Ishikawa (cell line): ENCODE measurements around the gene RAD51B.

Experiments used
- CEBPB ChIP-seq: IDR thresholded peaks from 2 replicates; pipeline ENCODE4 v1.6.1; 2012
- CREB1 ChIP-seq: IDR thresholded peaks from 2 replicates; pipeline ENCODE4 v1.6.1; 2012; ENCODE audit warnings: low read depth
- EGR1 ChIP-seq: IDR thresholded peaks from 2 replicates; pipeline ENCODE4 v1.6.1; 2012
- EP300 ChIP-seq: IDR thresholded peaks from 2 replicates; pipeline ENCODE4 v1.6.1; 2012; ENCODE audit warnings: borderline replicate concordance
- FOXM1 ChIP-seq: IDR thresholded peaks from 2 replicates; pipeline ENCODE4 v1.6.1; 2012; ENCODE audit warnings: low read depth, borderline replicate concordance
- NFIC ChIP-seq: IDR thresholded peaks from 2 replicates; pipeline ENCODE4 v1.6.1; 2012
- RAD21 ChIP-seq: IDR thresholded peaks from 2 replicates; pipeline ENCODE4 v1.6.1; 2012; ENCODE audit warnings: low read depth
- TAF1 ChIP-seq: IDR thresholded peaks from 2 replicates; pipeline ENCODE4 v1.6.1; 2012; ENCODE audit warnings: low read depth, mild to moderate bottlenecking
- TCF12 ChIP-seq: IDR thresholded peaks from 2 replicates; pipeline ENCODE4 v1.6.1; 2012; ENCODE audit warnings: low read depth
- TEAD4 ChIP-seq: IDR thresholded peaks from 2 replicates; pipeline ENCODE4 v1.6.1; 2012
- YY1 ChIP-seq: IDR thresholded peaks from 2 replicates; pipeline ENCODE4 v1.6.1; 2012; ENCODE audit warnings: low read depth
- ZBTB7A ChIP-seq: IDR thresholded peaks from 2 replicates; pipeline ENCODE4 v1.6.1; 2012; ENCODE audit warnings: low read depth
- TF ChIP-seq, protein P1 (sequence below): IDR thresholded peaks from 2 replicates; pipeline ENCODE4 v1.6.1; 2012
- TF ChIP-seq, protein P2 (sequence below): IDR thresholded peaks from 2 replicates; pipeline ENCODE4 v1.6.1; 2012; ENCODE audit warnings: low read depth, mild to moderate bottlenecking
- TF ChIP-seq, protein P3 (sequence below): IDR thresholded peaks from 2 replicates; pipeline ENCODE4 v1.6.1; 2012

Gene RAD51B

DNA sequence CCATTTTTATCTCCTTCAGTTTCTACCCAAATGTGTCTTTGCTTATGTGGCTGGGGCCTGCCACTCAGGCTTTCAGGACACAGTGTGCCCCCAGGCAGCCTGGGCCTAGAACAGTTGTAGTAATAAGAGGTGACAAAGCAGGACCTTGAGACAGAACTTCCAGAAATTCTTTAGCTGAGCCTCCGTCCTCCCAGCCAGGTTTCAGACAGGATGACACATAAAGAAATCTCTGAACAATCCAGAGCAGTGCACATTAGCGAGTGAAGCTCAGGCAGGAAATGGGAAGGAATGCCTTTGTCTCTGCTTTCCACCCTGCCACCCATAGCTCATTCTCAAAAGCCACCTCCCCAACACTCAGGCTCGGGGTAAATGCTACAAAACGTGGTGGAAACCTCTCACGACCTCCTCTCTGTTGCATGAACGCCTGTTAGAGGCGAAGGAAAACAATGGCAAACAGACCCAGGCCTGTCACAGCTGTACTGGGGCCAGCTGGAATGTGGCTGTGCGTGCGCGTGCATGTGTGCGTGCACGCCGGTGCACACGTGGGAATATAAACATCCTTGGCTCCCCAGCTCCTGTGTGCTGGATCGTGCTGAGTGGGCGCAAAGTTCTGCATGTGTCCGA is 686.6 kb downstream of the RAD51B start:
- TF ChIP-seq ZBTB7A, result no peak

DNA sequence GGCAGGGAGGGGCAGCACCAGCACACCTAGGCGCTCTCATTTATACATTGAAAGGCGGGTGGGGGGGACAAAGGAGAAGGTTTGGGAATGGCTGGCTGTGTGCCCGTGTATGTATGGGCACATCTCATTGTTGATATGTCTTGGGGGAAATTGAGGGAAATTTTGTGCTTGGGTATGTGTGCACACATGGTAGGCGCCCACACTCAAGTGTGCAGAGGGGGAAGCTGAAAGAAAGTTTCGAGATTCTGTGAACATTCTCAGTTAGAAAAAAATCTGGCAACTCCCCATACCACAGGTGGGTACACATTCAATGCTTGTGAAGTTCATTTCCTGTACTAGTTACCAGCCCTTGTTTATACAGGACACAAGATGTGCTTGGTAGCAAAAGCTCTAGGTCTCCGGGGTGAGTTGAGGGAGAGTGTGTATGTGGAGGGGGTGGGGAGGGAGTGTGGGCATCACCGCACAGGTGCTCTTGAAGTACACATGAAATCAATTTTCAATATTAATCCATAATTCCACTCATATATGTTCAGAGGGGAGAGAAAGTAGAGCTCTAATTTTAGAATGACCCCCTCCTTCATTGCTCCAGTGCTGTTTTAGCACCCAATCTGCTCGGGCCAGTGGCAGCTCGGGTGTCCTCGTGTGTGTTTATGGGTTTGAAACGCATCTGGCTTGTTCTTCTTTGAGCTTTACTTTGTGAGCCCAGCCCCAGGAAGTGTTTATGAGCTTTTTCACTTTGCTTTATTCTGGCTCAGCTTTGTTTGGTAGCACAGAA is 687.3 kb downstream of the RAD51B start:
- TF ChIP-seq ZBTB7A (no peak), TCF12 (no peak), RAD21 (no peak), TEAD4 (no peak), FOXM1 (no peak), CEBPB (no peak), CREB1 (no peak), NFIC (no peak), YY1 (no peak), EGR1 (no peak), TAF1 (no peak), EP300 (no peak)
- TF ChIP-seq, protein P1, sequence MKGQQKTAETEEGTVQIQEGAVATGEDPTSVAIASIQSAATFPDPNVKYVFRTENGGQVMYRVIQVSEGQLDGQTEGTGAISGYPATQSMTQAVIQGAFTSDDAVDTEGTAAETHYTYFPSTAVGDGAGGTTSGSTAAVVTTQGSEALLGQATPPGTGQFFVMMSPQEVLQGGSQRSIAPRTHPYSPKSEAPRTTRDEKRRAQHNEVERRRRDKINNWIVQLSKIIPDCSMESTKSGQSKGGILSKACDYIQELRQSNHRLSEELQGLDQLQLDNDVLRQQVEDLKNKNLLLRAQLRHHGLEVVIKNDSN, result no peak
- TF ChIP-seq, protein P2, sequence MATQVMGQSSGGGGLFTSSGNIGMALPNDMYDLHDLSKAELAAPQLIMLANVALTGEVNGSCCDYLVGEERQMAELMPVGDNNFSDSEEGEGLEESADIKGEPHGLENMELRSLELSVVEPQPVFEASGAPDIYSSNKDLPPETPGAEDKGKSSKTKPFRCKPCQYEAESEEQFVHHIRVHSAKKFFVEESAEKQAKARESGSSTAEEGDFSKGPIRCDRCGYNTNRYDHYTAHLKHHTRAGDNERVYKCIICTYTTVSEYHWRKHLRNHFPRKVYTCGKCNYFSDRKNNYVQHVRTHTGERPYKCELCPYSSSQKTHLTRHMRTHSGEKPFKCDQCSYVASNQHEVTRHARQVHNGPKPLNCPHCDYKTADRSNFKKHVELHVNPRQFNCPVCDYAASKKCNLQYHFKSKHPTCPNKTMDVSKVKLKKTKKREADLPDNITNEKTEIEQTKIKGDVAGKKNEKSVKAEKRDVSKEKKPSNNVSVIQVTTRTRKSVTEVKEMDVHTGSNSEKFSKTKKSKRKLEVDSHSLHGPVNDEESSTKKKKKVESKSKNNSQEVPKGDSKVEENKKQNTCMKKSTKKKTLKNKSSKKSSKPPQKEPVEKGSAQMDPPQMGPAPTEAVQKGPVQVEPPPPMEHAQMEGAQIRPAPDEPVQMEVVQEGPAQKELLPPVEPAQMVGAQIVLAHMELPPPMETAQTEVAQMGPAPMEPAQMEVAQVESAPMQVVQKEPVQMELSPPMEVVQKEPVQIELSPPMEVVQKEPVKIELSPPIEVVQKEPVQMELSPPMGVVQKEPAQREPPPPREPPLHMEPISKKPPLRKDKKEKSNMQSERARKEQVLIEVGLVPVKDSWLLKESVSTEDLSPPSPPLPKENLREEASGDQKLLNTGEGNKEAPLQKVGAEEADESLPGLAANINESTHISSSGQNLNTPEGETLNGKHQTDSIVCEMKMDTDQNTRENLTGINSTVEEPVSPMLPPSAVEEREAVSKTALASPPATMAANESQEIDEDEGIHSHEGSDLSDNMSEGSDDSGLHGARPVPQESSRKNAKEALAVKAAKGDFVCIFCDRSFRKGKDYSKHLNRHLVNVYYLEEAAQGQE, result no peak
- TF ChIP-seq, protein P3, sequence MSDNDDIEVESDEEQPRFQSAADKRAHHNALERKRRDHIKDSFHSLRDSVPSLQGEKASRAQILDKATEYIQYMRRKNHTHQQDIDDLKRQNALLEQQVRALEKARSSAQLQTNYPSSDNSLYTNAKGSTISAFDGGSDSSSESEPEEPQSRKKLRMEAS, result no peak

DNA sequence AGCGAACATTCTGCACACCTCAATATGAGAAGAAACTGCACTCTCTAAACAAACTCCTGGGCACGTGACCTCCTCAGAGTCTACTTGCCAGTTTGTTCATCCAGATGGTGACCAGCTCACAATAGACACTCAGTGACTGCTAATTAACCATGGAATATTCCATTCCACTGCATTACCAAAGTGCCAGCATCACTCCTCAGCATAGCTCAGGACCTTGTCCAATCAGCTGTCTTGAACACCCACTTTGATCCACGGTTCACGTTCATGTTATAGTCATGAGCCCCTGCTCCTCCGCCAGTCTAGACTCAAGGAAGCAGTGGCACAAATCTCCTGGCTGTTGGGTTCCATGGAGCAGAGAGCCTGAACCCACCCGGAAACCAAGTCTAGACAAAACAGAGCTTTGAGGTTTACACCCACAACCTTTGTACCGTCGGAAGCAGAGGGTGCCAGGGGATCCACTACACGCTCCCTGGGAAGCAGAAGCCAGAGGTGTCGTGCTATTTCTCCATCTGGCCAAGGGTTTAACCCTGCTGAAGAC is 688.0 kb downstream of the RAD51B start:
- TF ChIP-seq EGR1 (no peak), EP300 (no peak), CREB1 (no peak), FOXM1 (no peak), TEAD4 (no peak), ZBTB7A (no peak), TCF12 (no peak), RAD21 (no peak), TAF1 (no peak), YY1 (no peak), CEBPB (no peak), NFIC (no peak)
- TF ChIP-seq, protein P2, result no peak
- TF ChIP-seq, protein P1, result no peak
- TF ChIP-seq, protein P3, result no peak

DNA sequence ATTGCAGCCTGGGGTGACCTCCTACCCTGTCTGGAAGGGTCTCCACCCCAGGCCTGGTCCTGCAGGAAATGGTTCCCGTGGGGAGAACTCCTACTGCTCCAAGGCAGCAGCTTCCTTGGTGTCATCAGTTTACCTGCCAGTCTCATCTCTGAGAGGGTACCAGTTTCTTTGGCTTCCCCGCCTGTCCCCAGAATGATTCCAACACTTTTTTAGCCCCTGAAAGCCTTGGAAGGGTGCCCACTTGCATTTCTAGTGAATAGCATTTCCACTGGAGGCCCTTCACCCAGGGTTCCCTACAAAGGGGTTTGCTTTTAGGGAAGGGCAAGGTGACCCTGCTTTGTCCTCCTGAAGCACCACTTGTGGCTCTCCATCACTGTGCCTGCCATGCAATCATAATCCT is 689.0 kb downstream of the RAD51B start:
- TF ChIP-seq ZBTB7A, result no peak
- TF ChIP-seq NFIC, result no peak
- TF ChIP-seq, protein P3, result no peak
- no peak for TF ChIP-seq EGR1
- no peak for TF ChIP-seq YY1
- TF ChIP-seq RAD21, result no peak
- TF ChIP-seq EP300, result no peak
- TF ChIP-seq, protein P2, result no peak
- no peak for TF ChIP-seq TAF1
- TF ChIP-seq TCF12, result no peak
- TF ChIP-seq FOXM1, result no peak
- no peak for TF ChIP-seq CEBPB
- no peak for TF ChIP-seq CREB1
- TF ChIP-seq, protein P1, result no peak
- no peak for TF ChIP-seq TEAD4
